Breast epithelium (tissue), 4 donors: ENCODE measurements around the gene CCDC188. TPM values are rescaled to one million over a fixed set of nuclear protein-coding genes. Genes with fewer than 3 reads are reported as not detected.

ENCODE experiments used
- DNase-seq, 2 donors: peaks; one replicate each; pipeline ENCODE4 v3.0.0-alpha.2; 2019; ENCODE audit warnings: low spot score in 2 of 2
- H3K27ac ChIP-seq, 2 donors: fragments of 200-600 bp; sonication (generic) in 1 of 2; one replicate each; pipeline ENCODE4 v1.5.1; 2016 to 2019; ENCODE audit warnings: mild to moderate bottlenecking in 1 of 2
- H3K27me3 ChIP-seq, 2 donors: fragments of 200-600 bp; sonication (generic) in 1 of 2; one replicate each; pipeline versions ENCODE4 v1.5.1 to v1.6.0; 2017 to 2019; ENCODE audit warnings: control low read depth in 1 of 2, mild to moderate bottlenecking in 1 of 2
- H3K36me3 ChIP-seq: fragments of 200-600 bp; one replicate; pipeline ENCODE4 v1.5.1; 2019
- H3K4me1 ChIP-seq, 2 donors: fragments of 200-600 bp; sonication (generic); one replicate each; pipeline ENCODE4 v1.5.1; 2016 to 2019; ENCODE audit warnings: control low read depth in 1 of 2
- H3K4me3 ChIP-seq, 3 donors: fragments of 200-600 bp; sonication (generic); 1 replicate in 2 of 3; 2 replicates in 1 of 3; pipeline ENCODE4 v1.5.1; 2016 to 2019; ENCODE audit warnings: mild to moderate bottlenecking in 3 of 3, moderate library complexity in 2 of 3
- H3K9me3 ChIP-seq, 2 donors: fragments of 200-600 bp; sonication (generic) in 1 of 2; one replicate each; pipeline ENCODE4 v1.5.1; 2016 to 2019; ENCODE audit warnings: control low read depth in 1 of 2
- CTCF ChIP-seq, 3 donors: fragments of 450-650 bp; IDR thresholded peaks; one replicate each; pipeline ENCODE4 v1.5.1; 2016 to 2017; ENCODE audit warnings: antibody characterized with exemption in 3 of 3, mild to moderate bottlenecking in 3 of 3, moderate library complexity in 3 of 3
- POLR2A ChIP-seq: fragments of 450-650 bp; IDR thresholded peaks from one replicate; pipeline ENCODE4 v1.6.1; 2016; ENCODE audit warnings: antibody characterized with exemption, mild to moderate bottlenecking, moderate library complexity
- POLR2AphosphoS5 ChIP-seq, 3 donors: sonication (generic); formaldehyde crosslinking; IDR thresholded peaks; one replicate each; pipeline ENCODE4 v1.6.1; 2017; ENCODE audit warnings: antibody characterized with exemption in 3 of 3
- intact Hi-C: fragments of 100-400 bp; cut with DNase I; formaldehyde crosslinking; loops from one replicate; pipeline ENCODE4 v1.15.1; 2023; ENCODE audit warnings: low total_unique reads
- total RNA-seq, 3 donors: library from RNA; depleted of rRNA; stranded (reverse); fragments of >200 nt; gene quantifications; one replicate each; pipeline ENCODE4 v1.1.0, GENCODE V29; 2016

CCDC188 gene
- total RNA-seq, 3 donors from 2014 or later = 0.66 TPM; not detected in 2

- H3K4me1 ChIP-seq = no peaks in the 10 kb centered on the region
- TF ChIP-seq POLR2A (no peak), CTCF (IDR thresholded peaks at IDR 0.05) (no peak), POLR2AphosphoS5 (IDR thresholded peaks at IDR 0.05) (no peak)
- intact Hi-C loops = no loop called here
- H3K4me3 ChIP-seq = no peak overlapping the region
- H3K27me3 ChIP-seq = no peaks in the 10 kb centered on the region
- H3K9me3 ChIP-seq = no peaks in the 10 kb centered on the region
- H3K27ac ChIP-seq = no peak overlapping the region
- DNase-seq = no peak
- H3K36me3 ChIP-seq = peaks cover 12% of the 10 kb centered on the region
Observed at GRCh38 chr22:20105456-20106204, 45.2 kb downstream of the CCDC188 start.

- Histone ChIP-seq H3K9me3 (no peaks in the 10 kb centered on the region), H3K27ac (no peak overlapping the region), H3K27me3 (no peaks in the 10 kb centered on the region), H3K4me1 (no peaks in the 10 kb centered on the region), H3K36me3 (no peaks in the 10 kb centered on the region), H3K4me3 (no peak overlapping the region)
- DNase-seq = no peak
- intact Hi-C loops = no loop called here
- TF ChIP-seq POLR2A (no peak), POLR2AphosphoS5 (IDR thresholded peaks at IDR 0.05) (no peak), CTCF (IDR thresholded peaks at IDR 0.05) (no peak)
Observed at GRCh38 chr22:20102203-20102780, 48.6 kb downstream of the CCDC188 start.

GRCh38 chr22:20101638-20102037 lies 49.2 kb downstream of the CCDC188 start:
- Histone ChIP-seq H3K9me3 (no peaks in the 10 kb centered on the region), H3K27ac (no peak overlapping the region), H3K4me3 (no peak overlapping the region), H3K27me3 (no peaks in the 10 kb centered on the region), H3K36me3 (no peaks in the 10 kb centered on the region), H3K4me1 (no peaks in the 10 kb centered on the region)
- TF ChIP-seq POLR2A (no peak), POLR2AphosphoS5 (IDR thresholded peaks at IDR 0.05) (no peak), CTCF (IDR thresholded peaks at IDR 0.05) (no peak)
- no peak for DNase-seq
- intact Hi-C loops = no loop called here

- H3K27ac ChIP-seq = no peak overlapping the region
- H3K4me1 ChIP-seq = no peaks in the 10 kb centered on the region
- DNase-seq = no peak
- H3K27me3 ChIP-seq = no peaks in the 10 kb centered on the region
- TF ChIP-seq CTCF (IDR thresholded peaks at IDR 0.05) = no peak
- no peak for TF ChIP-seq POLR2AphosphoS5 (IDR thresholded peaks at IDR 0.05)
- TF ChIP-seq POLR2A = no peak
- H3K4me3 ChIP-seq = no peak overlapping the region
- H3K9me3 ChIP-seq = no peaks in the 10 kb centered on the region
- intact Hi-C loops = no loop called here
- H3K36me3 ChIP-seq = peaks cover 6% of the 10 kb centered on the region
Observed at GRCh38 chr22:20099099-20099711, 51.6 kb downstream of the CCDC188 start.

Other genes starting within 250 kb of the CCDC188 start
- 100 to 1,000 TPM; 136 to 198 (median 196) TPM for gene COMT, start 209.3 kb downstream of the CCDC188 start, total RNA-seq
- 10 to 100 TPM; 13.8 to 22.8 (median 20.6) TPM for gene TXNRD2, start 209.2 kb downstream of the CCDC188 start, total RNA-seq
- gene ARVCF, start 134.2 kb downstream of the CCDC188 start, total RNA-seq = 10 to 100 TPM; 13.0 to 51.2 (median 44.2) TPM
- 10 to 100 TPM; 25.9 to 55.4 (median 33.4) TPM for gene TANGO2, start 129.9 kb downstream of the CCDC188 start, total RNA-seq
- 10 to 100 TPM; 18.4 to 34.7 (median 29.0) TPM for gene DGCR8, start 70.8 kb downstream of the CCDC188 start, total RNA-seq
- 100 to 1,000 TPM; 131 to 202 (median 146) TPM for gene RANBP1, start 35.0 kb downstream of the CCDC188 start, total RNA-seq
- gene TRMT2A, start 33.8 kb downstream of the CCDC188 start, total RNA-seq = 10 to 100 TPM; 49.8 to 72.4 (median 51.1) TPM
- 10 to 100 TPM; 10.2 to 14.1 (median 11.2) TPM for gene ZDHHC8, start 19.3 kb downstream of the CCDC188 start, total RNA-seq
- gene RTN4R, start 117.3 kb upstream of the CCDC188 start, total RNA-seq = 1 to 10 TPM in 2 of 3 donors, under 1 TPM in 1; 0.48 to 2.0 (median 1.9) TPM
- 10 to 100 TPM; 58.3 to 73.6 (median 60.6) TPM for gene DGCR6L, start 169.0 kb upstream of the CCDC188 start, total RNA-seq
- 10 to 100 TPM in 1 of 3 donors, 1 to 10 TPM in 2; 4.8 to 11.5 (median 10.0) TPM for gene ZNF74, start 243.1 kb upstream of the CCDC188 start, total RNA-seq